Panc1 (cell line): ENCODE results near the gene IDUA. TPM values are rescaled to one million over a fixed set of nuclear protein-coding genes. Genes with fewer than 3 reads are reported as not detected.
A peak's percentile ranks its signal among the peaks of the same experiment; 100 is the strongest.

Experiments
- ATAC-seq: fragments of 200-7000 bp; cut with Tn5 transposase; 2 replicates; pipeline ENCODE4 v1.9.1; 2020; ENCODE audit warnings: mild to moderate bottlenecking, moderate library complexity
- BruUV-seq: library from RNA; stranded (reverse); fragments of 400-500 nt; replicated peaks from 2 replicates; lab custom pipeline; 2021; lab: Mats Ljungman, UMichigan
- CTCF ChIA-PET: fragments of 300-600 bp; sonication (Branson Sonifier 250); formaldehyde crosslinking; loops from one replicate; lab custom pipeline; 2022; ENCODE audit warnings: antibody characterized with exemption; lab: Charles Lee
- POLR2A ChIA-PET: fragments of 300-600 bp; sonication (Branson Sonifier 250); formaldehyde crosslinking; loops from one replicate; lab custom pipeline; 2022; ENCODE audit warnings: antibody characterized with exemption; lab: Charles Lee
- DNase-seq: peaks from one replicate; pipeline ENCODE4 v3.0.0-alpha.2; 2010; ENCODE audit warnings: low read depth, low spot score
- H3K27ac ChIP-seq: 2 replicates; pipeline ENCODE4 v1.5.1; 2011; ENCODE audit warnings: mild to moderate bottlenecking, low read length, inconsistent platforms
- H3K27me3 ChIP-seq: fragments of 200-500 bp; sonication (Bioruptor generic); 2 replicates; pipeline ENCODE4 v1.6.0; 2014; ENCODE audit warnings: low read length, inconsistent platforms; ENCODE audit not compliant: control insufficient read depth, insufficient read depth
- H3K36me3 ChIP-seq: fragments of 200-500 bp; sonication (Bioruptor generic); 2 replicates; pipeline ENCODE4 v1.5.1; 2014; ENCODE audit warnings: inconsistent platforms, mild to moderate bottlenecking, low read length, moderate library complexity; ENCODE audit not compliant: control insufficient read depth, insufficient read depth
- H3K4me1 ChIP-seq: 2 replicates; pipeline ENCODE4 v1.5.1; 2011; ENCODE audit warnings: inconsistent platforms, mild to moderate bottlenecking, low read length, moderate library complexity; ENCODE audit not compliant: control insufficient read depth, insufficient read depth
- H3K4me3 ChIP-seq, 2 experiments: 2 replicates each; pipeline ENCODE4 v1.5.1; 2011 to 2012; ENCODE audit warnings: low read depth in 2 of 2, low read length in 2 of 2, mild to moderate bottlenecking in 2 of 2, inconsistent platforms in 1 of 2, moderate library complexity in 1 of 2
- H3K9me3 ChIP-seq: fragments of 200-500 bp; sonication (Bioruptor generic); 2 replicates; pipeline ENCODE4 v1.5.1; 2014; ENCODE audit warnings: low read depth, mild to moderate bottlenecking, inconsistent platforms, low read length, moderate library complexity; ENCODE audit not compliant: control insufficient read depth, insufficient read depth
- CTCF ChIP-seq: fragments of 450-650 bp; IDR thresholded peaks from 2 replicates; pipeline ENCODE4 v1.5.1; 2017; ENCODE audit warnings: mild to moderate bottlenecking
- POLR2AphosphoS5 ChIP-seq: IDR thresholded peaks from 2 replicates; pipeline ENCODE4 v1.6.1; 2012; ENCODE audit warnings: mild to moderate bottlenecking, low read depth, low read length, moderate library complexity
- REST ChIP-seq, 2 experiments: IDR thresholded peaks; 2 replicates each; pipeline ENCODE4 v1.6.1; 2011 to 2012; ENCODE audit warnings: low read depth in 2 of 2, control low read depth in 1 of 2, low read length in 1 of 2, mild to moderate bottlenecking in 1 of 2, moderate library complexity in 1 of 2; ENCODE audit not compliant: insufficient read depth in 1 of 2
- SIN3A ChIP-seq: IDR thresholded peaks from 2 replicates; pipeline ENCODE4 v1.6.1; 2012; ENCODE audit warnings: low read depth, mild to moderate bottlenecking, low read length, moderate library complexity, borderline replicate concordance; ENCODE audit not compliant: insufficient read depth
- TCF7L2 ChIP-seq: IDR thresholded peaks from 2 replicates; pipeline ENCODE4 v1.6.1; 2011; ENCODE audit warnings: mild to moderate bottlenecking, low read depth, low read length, inconsistent platforms
- in situ Hi-C: cut with HindIII; loops from 2 replicates; pipeline ENCODE4 v1.10.0; 2016; ENCODE audit warnings: low sequenced_read_pairs, low pct_unique_long_range_greater_than_20kb
- intact Hi-C: fragments of 100-400 bp; cut with micrococcal nuclease; formaldehyde crosslinking; loops from one replicate; pipeline ENCODE4 v1.10.0; 2022; ENCODE audit not compliant: unreplicated experiment
- total RNA-seq: library from RNA; stranded (reverse); gene quantifications from one replicate; pipeline ENCODE4 v1.2.1, GENCODE V29; 2021; ENCODE audit not compliant: unreplicated experiment

The IDUA gene
- total RNA-seq, 1 experiment from 2014 or later = 30.6 TPM

- H3K4me1 ChIP-seq = peaks cover 6% of the 10 kb centered on the region; the same call in 1 of the 2 replicates
- TF ChIP-seq TCF7L2 (no peak), SIN3A (no peak), REST (IDR thresholded peaks at IDR 0.05; ENCODE audit: insufficient read depth in 1 of 2, low read depth in 2 of 2, low read length in 1 of 2) (no peak), CTCF (no peak), POLR2AphosphoS5 (no peak)
- no peak overlapping the region for H3K4me3 ChIP-seq
- no peaks in the 10 kb centered on the region for H3K36me3 ChIP-seq
- intact Hi-C loops (no loop called here), in situ Hi-C loops (no loop called here)
- ATAC-seq (no peak), DNase-seq (no peak)
- ChIA-PET POLR2A (no interaction called here), CTCF (no interaction called here)
- H3K9me3 ChIP-seq = no peaks in the 10 kb centered on the region
- TSS peak; percentile 85 for BruUV-seq
- no peak overlapping the region for H3K27ac ChIP-seq
- no peaks in the 10 kb centered on the region for H3K27me3 ChIP-seq
Measured at GRCh38 chr4:970046-970745, 16.6 kb upstream of the IDUA start.

- in situ Hi-C loops = no loop called here
- Histone ChIP-seq H3K4me3 (no peak overlapping the region), H3K36me3 (no peaks in the 10 kb centered on the region), H3K27me3 (no peaks in the 10 kb centered on the region), H3K27ac (no peak overlapping the region), H3K9me3 (no peaks in the 10 kb centered on the region), H3K4me1 (peaks cover 6% of the 10 kb centered on the region; the same call in 1 of the 2 replicates)
- no peak for DNase-seq
- intact Hi-C loops = no loop called here
- TF ChIP-seq CTCF (no peak), TCF7L2 (no peak), SIN3A (no peak), POLR2AphosphoS5 (no peak), REST (IDR thresholded peaks at IDR 0.05; ENCODE audit: insufficient read depth in 1 of 2, low read depth in 2 of 2, low read length in 1 of 2) (no peak)
- CTCF ChIA-PET = interaction anchor here (0.6 kb wide), 1 partner anchor 820 kb away, joined by 5 read pairs; no protein-coding TSS in a partner anchor
- BruUV-seq = no TSS peak
- POLR2A ChIA-PET = interaction anchor here (0.6 kb wide), 1 partner anchor 10 kb away, joined by 3 read pairs; no protein-coding TSS in a partner anchor
- no peak for ATAC-seq
Measured at GRCh38 chr4:970854-971520, 15.9 kb upstream of the IDUA start.
